ENCODE measurements around the gene EP400. TPM values are rescaled to one million over a fixed set of nuclear protein-coding genes. Genes with fewer than 3 reads are reported as not detected.
"Not testable (repeated sequence)": the region's sequence is repeated elsewhere in the genome, so short reads cannot be mapped to it uniquely, and the experiment has no call there.

EP400 gene
- total and polyA plus RNA-seq, 12 donors = 11.5 to 43.2 (median 28.8) TPM

- intact Hi-C loops (cut with DNase I) = no loop called here
- no peak for TF ChIP-seq CTCF (IDR thresholded peaks at IDR 0.05)
- no peak for TF ChIP-seq POLR2A (IDR thresholded peaks at IDR 0.05)
- peaks cover 0 to 4% of the 10 kb centered on the region in 2 donors for H3K4me1 ChIP-seq (replicated peaks in 1 of 2)
- peaks cover 0 to 55% of the 10 kb centered on the region in 2 donors for H3K36me3 ChIP-seq (replicated peaks in 1 of 2)
- DNase-seq = no peak
- H3K9me3 ChIP-seq (replicated peaks in 1 of 3) = no peaks in the 10 kb centered on the region
- no peak overlapping the region for H3K27ac ChIP-seq
- no peak overlapping the region for H3K4me3 ChIP-seq
- H3K27me3 ChIP-seq = no peaks in the 10 kb centered on the region
- WGBS, 4 donors = 88 to 97% (median 96%) methylated on average over 7 to 17 of the region's 17 CpGs
Measured at GRCh38 chr12:131982041-131982440, 32.3 kb downstream of the EP400 start.

- intact Hi-C loops (cut with DNase I) = no loop called here
- no peak for TF ChIP-seq POLR2A (IDR thresholded peaks at IDR 0.05)
- no peak for TF ChIP-seq CTCF (IDR thresholded peaks at IDR 0.05)
- H3K36me3 ChIP-seq (replicated peaks in 1 of 2) = peaks cover 0 to 65% of the 10 kb centered on the region in 2 donors
Measured at GRCh38 chr12:131983026-131983425, 33.3 kb downstream of the EP400 start.

DNA sequence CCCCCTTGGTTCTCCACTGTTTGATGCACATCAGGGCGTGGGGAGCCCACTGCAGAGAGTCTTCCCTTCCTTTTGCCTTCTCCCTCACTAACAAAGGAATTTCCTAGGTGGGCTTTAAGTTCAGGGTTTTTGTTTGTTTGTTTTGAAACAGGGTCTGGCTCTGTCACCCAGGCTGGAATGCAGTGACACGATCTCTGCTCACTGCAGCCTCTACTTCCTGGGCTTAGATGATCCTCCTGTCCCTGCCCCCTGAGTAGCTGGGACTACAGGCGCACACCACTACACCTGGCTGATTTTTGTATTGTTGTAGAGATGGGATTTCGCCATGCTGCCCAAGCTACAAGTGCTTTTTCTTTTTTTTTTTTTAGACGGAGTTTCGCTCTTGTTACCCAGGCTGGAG is 33.8 kb downstream of the EP400 start:
- Histone ChIP-seq H3K27ac (no peak overlapping the region), H3K36me3 (replicated peaks in 1 of 2) (peaks cover 0 to 70% of the 10 kb centered on the region in 2 donors), H3K4me1 (replicated peaks in 1 of 2) (peaks cover 0 to 11% of the 10 kb centered on the region in 2 donors), H3K4me3 (no peak overlapping the region), H3K9me3 (replicated peaks in 1 of 3) (no peaks in the 10 kb centered on the region), H3K27me3 (no peaks in the 10 kb centered on the region)
- no peak for DNase-seq
- WGBS, 4 donors = 88 to 94% (median 92%) methylated on average over 6 of the region's 6 CpGs
- intact Hi-C loops (cut with DNase I) = no loop called here
- TF ChIP-seq CTCF (IDR thresholded peaks at IDR 0.05) = no peak
- TF ChIP-seq POLR2A (IDR thresholded peaks at IDR 0.05) = no peak

More at GRCh38 chr12:131983026-131983425, 33.3 kb downstream of the EP400 start:
- Histone ChIP-seq H3K4me1 (replicated peaks in 1 of 2) (peaks cover 0 to 6% of the 10 kb centered on the region in 2 donors), H3K27ac (no peak overlapping the region), H3K4me3 (no peak overlapping the region), H3K27me3 (no peaks in the 10 kb centered on the region), H3K9me3 (replicated peaks in 1 of 3) (no peaks in the 10 kb centered on the region)
- no peak for DNase-seq
- 93 to 97% (median 95%) methylated on average over 5 to 6 of the region's 6 CpGs for WGBS, 4 donors

DNA sequence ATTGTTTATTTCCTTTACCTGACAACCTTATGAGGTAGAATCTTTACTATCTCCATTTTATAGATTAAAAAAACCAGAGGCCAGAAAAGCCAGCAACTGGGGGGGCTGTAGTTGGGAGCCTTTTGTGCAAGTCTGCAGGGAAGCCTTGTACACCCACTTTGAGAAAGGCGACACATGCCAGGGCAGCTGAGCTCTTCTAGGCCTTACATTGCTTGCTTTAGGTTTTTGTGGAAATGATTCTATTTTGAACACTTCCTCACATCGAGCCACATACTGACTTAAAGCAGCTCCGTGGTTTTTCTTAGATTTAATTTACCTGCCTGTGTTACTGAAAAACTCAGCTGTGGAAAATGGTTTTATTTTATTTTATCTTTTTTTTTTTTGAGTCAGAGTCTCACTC is 34.6 kb downstream of the EP400 start:
- H3K9me3 ChIP-seq (replicated peaks in 1 of 3) = no peaks in the 10 kb centered on the region
- H3K4me3 ChIP-seq = no peak overlapping the region
- TF ChIP-seq CTCF (IDR thresholded peaks at IDR 0.05) = no peak
- no peak for TF ChIP-seq POLR2A (IDR thresholded peaks at IDR 0.05)
- H3K4me1 ChIP-seq (replicated peaks in 1 of 2) = peaks cover 0 to 9% of the 10 kb centered on the region in 2 donors
- no peak for DNase-seq
- H3K27ac ChIP-seq = no peak overlapping the region
- peaks cover 0 to 72% of the 10 kb centered on the region in 2 donors for H3K36me3 ChIP-seq (replicated peaks in 1 of 2)
- 76 to 92% (median 88%) methylated on average over 3 of the region's 3 CpGs for WGBS, 4 donors
- intact Hi-C loops (cut with DNase I) = no loop called here
- no peaks in the 10 kb centered on the region for H3K27me3 ChIP-seq

GRCh38 chr12:131985510-131985875 is 35.8 kb downstream of the EP400 start:
- peak in 3 of 7 donors; percentile 29 to 41 (median 38) for DNase-seq
- H3K27ac ChIP-seq = peak overlapping the region in 1 of 5 donors; percentile 30
- H3K27me3 ChIP-seq; H3K4me1 ChIP-seq (replicated peaks in 1 of 2); intact Hi-C loops (cut with DNase I); H3K4me3 ChIP-seq; H3K9me3 ChIP-seq (replicated peaks in 1 of 3): not testable (repeated sequence)
- H3K36me3 ChIP-seq (replicated peaks in 1 of 2) = peaks cover 0 to 80% of the 10 kb centered on the region in 2 donors
- 72 to 88% (median 82%) methylated on average over 11 of the region's 11 CpGs for WGBS, 4 donors

Measured in adrenal gland (tissue), 12 donors.